Large intestine (tissue), 12 donors: ENCODE measurements around the gene SLC17A9. TPM values are rescaled to one million over a fixed set of nuclear protein-coding genes. Genes with fewer than 3 reads are reported as not detected.

Experiments used
- DNase-seq, 2 donors: peaks; one replicate each; pipeline versions ENCODE4 v3.0.0 to v3.0.0-alpha.2; 2013
- H3K27ac ChIP-seq: one replicate; pipeline ENCODE4 v1.5.1; 2013; ENCODE audit warnings: low read length
- H3K27me3 ChIP-seq: 2 replicates; pipeline ENCODE4 v1.6.1; 2013; ENCODE audit warnings: low read length; ENCODE audit not compliant: control insufficient read depth, insufficient read depth
- H3K36me3 ChIP-seq: 2 replicates; pipeline ENCODE4 v1.6.1; 2013; ENCODE audit warnings: low read length; ENCODE audit not compliant: control insufficient read depth, insufficient read depth
- H3K4me1 ChIP-seq: one replicate; pipeline ENCODE4 v1.6.1; 2013; ENCODE audit warnings: low read length; ENCODE audit not compliant: control insufficient read depth, insufficient read depth
- H3K4me3 ChIP-seq: one replicate; pipeline ENCODE4 v1.5.1; 2013; ENCODE audit warnings: low read length
- H3K9me3 ChIP-seq: one replicate; pipeline ENCODE4 v1.6.1; 2013; ENCODE audit warnings: mild to moderate bottlenecking, low read depth, low read length, moderate library complexity; ENCODE audit not compliant: control insufficient read depth
- WGBS: methylation state at CpG from one replicate; pipeline ENCODE4 v1.1.5; 2013; ENCODE audit warnings: low lambda C conversion rate; ENCODE audit not compliant: insufficient coverage; 5-methylcytosine and 5-hydroxymethylcytosine counted together
- long read RNA-seq, 11 donors: transcript quantifications; one replicate each; lab custom pipeline, GENCODE V29; 2026
- polyA plus RNA-seq: library from polyadenylated mRNA; unstranded; fragments of 120-200 nt; gene quantifications from one replicate; pipeline ENCODE4 v1.2.1, GENCODE V29; 2013

Gene SLC17A9
- 8.1 TPM for polyA plus RNA-seq
- long read RNA-seq, donor 1: 0 reads
- long read RNA-seq, donor 2, partial matches to known transcripts: 0 of 1 reads
- long read RNA-seq, donor 2, other reads (novel, unspliced or antisense): 0 of 1 reads
- long read RNA-seq, donor 3: 0 reads
- long read RNA-seq, donor 4: 0 reads
- long read RNA-seq, donor 5, partial matches to known transcripts: 0 of 1 reads
- long read RNA-seq, donor 5, other reads (novel, unspliced or antisense): 0 of 1 reads
- long read RNA-seq, donor 6, partial matches to known transcripts: 0 of 1 reads
- long read RNA-seq, donor 6, other reads (novel, unspliced or antisense): 0 of 1 reads
- long read RNA-seq, donor 7: 0 reads
- long read RNA-seq, donor 8: 0 reads
- long read RNA-seq, donor 9, partial matches to known transcripts: 0 of 1 reads
- long read RNA-seq, donor 9, other reads (novel, unspliced or antisense): 0 of 1 reads
- long read RNA-seq, donor 10, partial matches to known transcripts: 0 of 1 reads
- long read RNA-seq, donor 10, other reads (novel, unspliced or antisense): 0 of 1 reads
- long read RNA-seq, donor 11: 0 reads

- H3K9me3 ChIP-seq: no peaks in the 10 kb centered on the region
- peak within 1 kb of the TSS; percentile 31 for H3K4me3 ChIP-seq
- H3K4me1 ChIP-seq: peaks cover 38% of the 10 kb centered on the region
- H3K27me3 ChIP-seq: no peaks in the 10 kb centered on the region
- peaks cover 32% of the 10 kb centered on the region for H3K36me3 ChIP-seq
- DNase-seq: peak; percentile 81 to 88
- peak within 1 kb of the TSS; percentile 79 for H3K27ac ChIP-seq
- no CpG with 5 or more reads among the region's 37 CpGs for WGBS
Measured at GRCh38 chr20:62952373-62952967, at the start of gene SLC17A9. Gene SLC17A9, plus strand, starts transcription at chr20:62952709. Its CDS starts 122 bp downstream, at chr20:62952831.

DNA sequence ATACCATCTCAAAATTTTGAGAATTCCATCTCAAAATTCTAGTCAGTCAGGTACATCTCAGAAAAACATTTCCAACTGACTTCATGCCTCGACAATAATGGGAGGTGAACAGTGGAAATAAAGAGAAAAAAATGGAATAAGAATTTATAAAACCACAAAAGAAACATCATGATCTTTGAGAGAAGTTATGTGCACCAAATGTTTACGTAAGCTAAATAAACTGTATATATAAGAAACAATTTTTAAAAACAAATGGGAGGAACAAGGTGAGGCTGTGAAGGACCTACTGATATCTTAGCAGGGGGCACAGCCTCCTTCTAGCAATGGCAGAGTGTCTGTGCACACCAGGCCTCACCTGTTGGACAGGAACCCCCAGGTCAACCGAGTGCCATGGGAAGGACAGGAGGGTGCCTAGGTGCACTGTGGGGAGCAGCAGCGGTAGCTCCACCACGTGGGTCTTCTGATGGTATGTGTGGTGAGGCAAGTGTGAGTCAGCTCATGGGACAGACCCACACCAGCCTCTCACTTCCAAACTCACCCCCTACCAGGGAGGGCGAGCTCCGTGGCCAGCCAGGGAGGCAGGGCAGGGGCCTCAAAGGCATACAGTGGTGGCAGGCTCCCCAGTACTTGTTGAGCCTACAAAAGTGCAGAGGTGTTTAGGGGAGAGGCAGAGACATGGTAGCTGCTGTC lies 49.4 kb upstream of the SLC17A9 start:
- no peaks in the 10 kb centered on the region for H3K9me3 ChIP-seq
- no peak for DNase-seq
- H3K27ac ChIP-seq: no peak overlapping the region
- H3K27me3 ChIP-seq: no peaks in the 10 kb centered on the region
- H3K36me3 ChIP-seq: peaks cover 65% of the 10 kb centered on the region
- 90% methylated on average over 2 of the region's 7 CpGs for whole genome bisulfite sequencing
- H3K4me1 ChIP-seq: peaks cover 12% of the 10 kb centered on the region
- no peak overlapping the region for H3K4me3 ChIP-seq

GRCh38 chr20:62905536-62906117 lies 46.9 kb upstream of the SLC17A9 start:
- WGBS: no CpG with 5 or more reads among the region's 17 CpGs

DNA sequence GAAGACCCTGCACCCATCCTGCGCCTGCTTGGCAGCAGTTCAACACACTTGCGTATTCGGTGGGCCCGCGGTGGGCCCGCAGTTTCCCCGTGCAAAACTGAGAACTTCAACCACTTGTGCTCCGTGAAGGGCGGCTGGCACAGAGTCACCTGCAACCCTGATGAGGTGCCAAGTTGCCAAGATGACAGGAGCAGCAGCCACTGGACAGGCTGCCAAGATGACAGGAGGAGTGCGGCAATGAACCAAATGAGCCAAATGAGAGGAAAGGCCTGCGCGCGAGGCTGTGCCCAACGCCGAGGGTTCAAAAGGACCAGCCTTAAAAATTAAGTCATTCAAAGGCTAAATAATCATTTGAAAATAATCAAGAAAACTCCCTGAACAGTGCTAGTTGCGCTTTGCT lies 46.3 kb upstream of the SLC17A9 start:
- H3K4me3 ChIP-seq: no peak overlapping the region
- peaks cover 94% of the 10 kb centered on the region for H3K36me3 ChIP-seq
- no peak overlapping the region for H3K27ac ChIP-seq
- peaks cover 4% of the 10 kb centered on the region for H3K9me3 ChIP-seq
- H3K4me1 ChIP-seq: no peaks in the 10 kb centered on the region
- 100% methylated on average over 5 of the region's 16 CpGs for WGBS
- no peaks in the 10 kb centered on the region for H3K27me3 ChIP-seq
- DNase-seq: no peak

More at GRCh38 chr20:62905536-62906117, 46.9 kb upstream of the SLC17A9 start:
- Histone ChIP-seq H3K27me3 (no peaks in the 10 kb centered on the region), H3K4me3 (no peak overlapping the region), H3K36me3 (peaks cover 91% of the 10 kb centered on the region), H3K27ac (no peak overlapping the region), H3K4me1 (no peaks in the 10 kb centered on the region), H3K9me3 (no peaks in the 10 kb centered on the region)
- DNase-seq: no peak

- peaks cover 5% of the 10 kb centered on the region for H3K9me3 ChIP-seq
- no peaks in the 10 kb centered on the region for H3K27me3 ChIP-seq
- H3K36me3 ChIP-seq: peaks cover 96% of the 10 kb centered on the region
- DNase-seq: no peak
- no peak overlapping the region for H3K4me3 ChIP-seq
- H3K27ac ChIP-seq: no peak overlapping the region
- 87% methylated on average over 3 of the region's 31 CpGs for WGBS
- H3K4me1 ChIP-seq: no peaks in the 10 kb centered on the region
Measured at GRCh38 chr20:62906647-62907375, 45.7 kb upstream of the SLC17A9 start.

GRCh38 chr20:62907384-62908317 lies 44.9 kb upstream of the SLC17A9 start:
- Histone ChIP-seq H3K9me3 (peaks cover 5% of the 10 kb centered on the region), H3K27ac (no peak overlapping the region), H3K4me1 (no peaks in the 10 kb centered on the region), H3K27me3 (no peaks in the 10 kb centered on the region), H3K36me3 (peaks cover 93% of the 10 kb centered on the region), H3K4me3 (no peak overlapping the region)
- no peak for DNase-seq
- 100% methylated on average over 1 of the region's 16 CpGs for WGBS

DNA sequence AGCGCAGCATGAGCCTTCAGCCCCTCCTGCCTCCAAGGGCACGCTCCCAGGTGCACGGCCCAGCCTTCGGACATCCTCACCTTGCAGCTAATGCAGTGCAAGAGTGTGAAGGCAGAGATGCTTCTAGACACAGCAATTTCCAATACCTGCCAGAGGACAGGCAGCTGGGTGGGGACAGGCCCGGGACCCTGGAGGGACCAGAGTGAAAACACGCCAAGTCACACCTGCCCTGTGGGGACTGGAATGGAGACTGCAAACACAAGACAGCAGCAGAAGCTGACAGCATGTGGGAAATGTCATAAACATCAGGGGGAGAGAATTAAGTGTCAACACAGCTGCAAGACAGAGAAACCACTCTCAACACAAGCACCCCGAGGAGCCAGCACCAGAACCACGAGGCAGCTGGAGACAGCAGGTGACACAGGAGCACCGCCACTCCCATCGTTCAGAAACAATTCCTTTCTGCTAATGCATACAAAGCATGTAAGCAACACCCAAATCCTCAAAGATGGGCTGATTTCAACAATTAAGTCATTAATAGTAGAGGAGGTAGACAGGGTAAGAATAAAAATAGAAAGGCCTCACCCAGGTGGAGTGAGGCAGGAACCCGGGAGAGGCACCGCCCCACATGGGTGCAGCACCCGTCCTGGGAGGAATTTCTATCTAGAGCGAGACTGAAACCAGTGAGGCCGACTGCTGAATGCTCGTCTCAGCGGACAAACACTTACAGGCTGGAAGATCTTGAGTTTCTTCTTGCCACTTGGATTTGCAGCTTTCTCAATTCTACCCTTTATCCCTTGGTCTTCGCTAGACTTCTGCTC lies 43.3 kb upstream of the SLC17A9 start:
- H3K4me1 ChIP-seq: no peaks in the 10 kb centered on the region
- no peaks in the 10 kb centered on the region for H3K27me3 ChIP-seq
- no peak overlapping the region for H3K27ac ChIP-seq
- H3K36me3 ChIP-seq: peaks cover 88% of the 10 kb centered on the region
- H3K9me3 ChIP-seq: peaks cover 5% of the 10 kb centered on the region
- no peak overlapping the region for H3K4me3 ChIP-seq
- DNase-seq: no peak
- no CpG with 5 or more reads among the region's 18 CpGs for WGBS

DNA sequence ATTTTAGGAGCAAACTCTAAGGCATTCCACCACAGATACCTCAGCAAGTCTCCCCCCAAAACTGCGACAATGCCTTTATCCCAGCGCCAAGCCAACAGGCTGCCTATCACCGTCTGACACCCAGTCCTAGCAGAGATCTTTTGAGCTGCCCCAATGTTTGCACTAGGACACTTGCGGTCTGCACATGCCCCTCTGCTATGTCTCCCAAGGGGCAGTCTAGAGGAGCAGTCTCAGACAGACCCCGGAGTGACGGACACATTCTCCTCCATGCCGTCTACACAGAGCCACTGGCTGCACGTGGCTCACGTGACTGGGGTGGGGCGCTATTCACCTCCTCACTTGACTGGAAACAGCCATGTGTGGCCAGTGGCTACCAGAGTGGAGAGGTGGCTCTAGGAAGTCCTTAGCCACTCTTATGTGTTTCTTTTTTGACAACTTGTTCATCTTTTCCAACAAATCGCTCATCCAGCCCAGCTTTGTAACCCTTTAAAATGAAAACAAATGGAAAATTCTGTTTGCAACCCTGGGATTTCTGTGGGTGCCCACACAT lies 42.2 kb upstream of the SLC17A9 start:
- Histone ChIP-seq H3K36me3 (peaks cover 78% of the 10 kb centered on the region), H3K4me1 (peaks cover 7% of the 10 kb centered on the region), H3K27ac (no peak overlapping the region), H3K4me3 (no peak overlapping the region), H3K9me3 (peaks cover 5% of the 10 kb centered on the region), H3K27me3 (no peaks in the 10 kb centered on the region)
- WGBS: 83% methylated on average over 4 of the region's 11 CpGs
- no peak for DNase-seq
